Adipose tissue (tissue), 3 donors: ENCODE measurements around the gene EMC6. TPM values are rescaled to one million over a fixed set of nuclear protein-coding genes. Genes with fewer than 3 reads are reported as not detected.

ENCODE experiments used
- H3K27ac ChIP-seq: one replicate; pipeline ENCODE4 v1.5.1; 2013; ENCODE audit warnings: low read depth, low read length
- WGBS, 3 donors: extraction: QIAGEN DNeasy Blood & Tissue Kit; methylation state at CpG; one replicate each; pipeline ENCODE4 v1.1.7; 2013; 5-methylcytosine and 5-hydroxymethylcytosine counted together
- polyA plus RNA-seq, 3 donors: library from polyadenylated mRNA; stranded (reverse); fragments of 200-250 nt; gene quantifications; one replicate each; pipeline ENCODE4 v1.2.3, GENCODE V29; 2013
- donor health status: healthy with polysubstance abuse.
- donor health status: Bipolar disorder and iron deficiency.
- donor health status: healthy.

Gene EMC6
- polyA plus RNA-seq, result 10 to 100 TPM; 47.2 to 77.4 (median 47.5) TPM

GRCh38 chr17:3668279-3669084 is at the start of gene EMC6, which contains the start of gene TAX1BP3:
Gene EMC6 (plus strand): TSS chr17:3668812. CDS start chr17:3669147, 335 bp downstream.
Gene TAX1BP3 (minus strand): TSS chr17:3668578. CDS start chr17:3668526, 52 bp downstream.
- WGBS, 3 donors, result 0% methylated on average over 87 to 89 of the region's 89 CpGs
- H3K27ac ChIP-seq, result peak within 1 kb of the TSS; percentile 75

GRCh38 chr17:3621146-3621720 is 47.4 kb upstream of the EMC6 start:
- 90 to 94% (median 91%) methylated on average over 8 of the region's 8 CpGs for WGBS, 3 donors
- no peak overlapping the region for H3K27ac ChIP-seq

DNA sequence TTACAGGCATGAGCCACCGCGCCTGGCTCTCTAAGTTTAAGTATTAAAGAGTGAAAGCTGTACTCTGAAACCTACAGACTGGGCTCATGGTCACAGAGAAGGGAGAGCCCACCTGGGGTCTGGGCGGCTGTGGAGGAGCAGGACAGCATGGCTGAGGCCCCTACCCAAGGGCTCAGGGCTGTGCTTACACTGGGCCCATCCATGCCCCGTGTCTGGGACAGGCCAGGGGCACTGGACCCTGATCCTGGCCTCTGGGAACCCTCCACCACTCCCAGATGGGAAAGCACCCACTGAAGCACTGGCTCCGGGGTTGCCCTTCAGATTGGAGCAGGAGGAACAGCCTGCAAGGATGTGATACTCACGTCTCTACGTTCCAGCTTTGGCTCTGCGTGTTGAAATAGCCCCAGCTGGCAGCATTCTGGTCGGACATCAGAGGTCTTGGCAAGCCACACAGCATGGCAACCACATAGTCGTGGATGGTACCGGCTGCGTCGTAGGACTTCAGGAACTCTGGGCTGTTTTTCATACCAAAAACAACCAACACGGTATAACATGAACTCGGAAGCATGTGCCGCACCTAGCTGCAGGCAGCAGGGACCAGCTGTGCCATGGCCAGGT is 45.5 kb upstream of the EMC6 start:
- H3K27ac ChIP-seq, result no peak overlapping the region
- WGBS, 3 donors, result 94 to 96% (median 94%) methylated on average over 16 of the region's 16 CpGs

DNA sequence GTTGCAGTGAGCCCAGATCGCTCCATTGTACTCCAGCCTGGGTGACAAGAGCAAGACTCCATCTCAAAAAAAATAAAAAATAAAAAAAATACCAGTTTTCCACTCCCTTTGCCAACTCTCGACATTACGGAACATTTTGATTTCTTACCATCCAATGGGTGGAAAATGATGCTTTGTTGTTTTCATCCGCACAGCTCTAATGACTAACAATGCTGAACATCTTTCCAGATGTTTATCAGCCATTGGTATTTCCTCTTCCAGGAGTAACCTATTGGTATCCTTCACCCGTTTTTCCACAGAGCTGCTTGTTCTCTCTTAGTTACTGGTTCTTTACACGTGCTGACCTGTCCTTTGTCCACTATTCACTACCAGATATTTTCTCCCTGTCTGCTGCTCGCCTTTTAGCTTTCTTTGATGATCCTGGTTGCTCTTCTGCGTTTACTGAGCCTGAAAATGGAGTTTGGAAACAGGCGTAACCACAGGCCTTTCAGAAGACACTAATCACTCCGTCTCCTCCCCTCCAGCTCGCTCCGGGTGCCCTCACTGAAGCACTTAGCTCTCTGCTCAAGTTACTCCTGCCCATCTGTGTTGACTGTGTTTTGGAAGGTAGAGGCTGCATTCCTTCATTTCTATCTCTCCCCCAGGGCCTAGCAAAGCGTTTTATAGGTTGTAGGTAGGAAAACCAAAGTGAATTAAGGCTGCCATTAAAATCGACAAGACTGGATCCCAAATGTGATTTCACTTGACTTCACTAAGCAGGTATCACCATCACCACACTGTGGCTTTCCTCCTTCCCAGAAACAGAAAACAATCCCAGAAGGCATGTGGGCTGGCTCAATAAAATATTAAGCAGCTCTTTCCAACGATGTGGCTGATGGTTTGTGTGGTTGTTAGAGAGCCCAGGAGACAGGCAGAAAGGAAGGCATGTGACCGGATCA is 41.5 kb upstream of the EMC6 start:
- 68 to 83% (median 73%) methylated on average over 16 of the region's 16 CpGs for WGBS, 3 donors
- no peak overlapping the region for H3K27ac ChIP-seq

GRCh38 chr17:3627769-3628167 is 40.8 kb upstream of the EMC6 start:
- WGBS, 3 donors, result 67 to 86% (median 76%) methylated on average over 9 to 11 of the region's 11 CpGs
- H3K27ac ChIP-seq, result no peak overlapping the region

GRCh38 chr17:3630781-3631180 is 37.8 kb upstream of the EMC6 start:
- WGBS, 3 donors, result 80 to 89% (median 87%) methylated on average over 10 of the region's 10 CpGs
- no peak overlapping the region for H3K27ac ChIP-seq

DNA sequence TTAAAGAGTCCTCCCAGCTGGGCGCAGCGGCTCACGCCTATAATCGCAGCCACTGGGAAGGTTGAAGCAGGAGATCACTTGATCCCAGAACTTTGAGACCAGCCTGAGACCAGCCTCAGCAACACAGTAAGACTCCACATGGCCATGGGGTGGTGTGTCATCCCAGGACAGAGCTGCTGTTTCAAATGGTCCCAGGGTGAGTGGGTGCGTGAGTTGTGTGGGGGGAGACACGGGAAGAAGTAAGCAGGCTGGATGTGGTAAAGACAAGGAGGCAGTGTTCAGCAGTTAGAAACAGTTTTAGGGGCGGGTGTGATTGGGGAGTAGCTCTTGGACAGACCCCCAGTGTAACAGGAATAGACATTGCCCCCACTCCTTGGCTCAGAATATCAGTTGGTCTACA is 36.3 kb upstream of the EMC6 start:
- WGBS, 3 donors, result 93 to 98% (median 93%) methylated on average over 7 of the region's 7 CpGs

DNA sequence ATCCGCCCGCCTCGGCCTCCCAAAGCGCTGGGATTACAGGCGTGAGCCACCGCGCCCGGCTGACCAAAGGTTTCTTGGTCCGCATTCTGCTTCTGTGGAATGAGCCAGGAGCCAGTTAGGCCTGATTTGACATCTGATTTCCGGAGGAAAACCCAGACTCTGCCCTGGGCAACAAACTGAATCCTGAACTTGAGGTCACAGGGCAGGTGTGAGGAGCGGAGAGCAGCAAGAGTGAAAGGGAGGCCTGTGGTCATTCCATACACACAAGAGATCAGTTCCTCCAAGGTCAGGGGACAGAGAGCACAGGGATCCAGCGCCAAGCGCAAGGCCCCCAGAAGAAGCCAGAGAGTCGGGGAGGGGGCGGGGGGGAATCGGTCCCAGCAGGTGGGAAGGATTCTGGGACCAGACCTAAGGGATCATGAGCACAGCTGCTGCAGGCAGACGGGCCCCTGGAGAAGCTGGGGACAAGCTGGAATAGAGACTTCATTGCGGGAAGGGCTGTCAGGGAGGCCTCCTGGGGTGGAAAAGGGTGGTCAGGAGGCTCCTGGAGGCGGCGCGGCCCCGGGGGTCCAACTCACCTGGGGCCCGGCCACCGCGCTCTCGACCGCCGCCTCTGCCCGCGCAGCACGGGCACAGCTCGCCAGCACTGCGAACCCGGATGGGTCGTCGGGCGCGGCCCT is 33.0 kb upstream of the EMC6 start:
- H3K27ac ChIP-seq, result no peak overlapping the region
- 13 to 21% (median 14%) methylated on average over 33 to 37 of the region's 38 CpGs for WGBS, 3 donors

More for the DNA sequence above, 36.3 kb upstream of the EMC6 start:
- H3K27ac ChIP-seq, result no peak overlapping the region

DNA sequence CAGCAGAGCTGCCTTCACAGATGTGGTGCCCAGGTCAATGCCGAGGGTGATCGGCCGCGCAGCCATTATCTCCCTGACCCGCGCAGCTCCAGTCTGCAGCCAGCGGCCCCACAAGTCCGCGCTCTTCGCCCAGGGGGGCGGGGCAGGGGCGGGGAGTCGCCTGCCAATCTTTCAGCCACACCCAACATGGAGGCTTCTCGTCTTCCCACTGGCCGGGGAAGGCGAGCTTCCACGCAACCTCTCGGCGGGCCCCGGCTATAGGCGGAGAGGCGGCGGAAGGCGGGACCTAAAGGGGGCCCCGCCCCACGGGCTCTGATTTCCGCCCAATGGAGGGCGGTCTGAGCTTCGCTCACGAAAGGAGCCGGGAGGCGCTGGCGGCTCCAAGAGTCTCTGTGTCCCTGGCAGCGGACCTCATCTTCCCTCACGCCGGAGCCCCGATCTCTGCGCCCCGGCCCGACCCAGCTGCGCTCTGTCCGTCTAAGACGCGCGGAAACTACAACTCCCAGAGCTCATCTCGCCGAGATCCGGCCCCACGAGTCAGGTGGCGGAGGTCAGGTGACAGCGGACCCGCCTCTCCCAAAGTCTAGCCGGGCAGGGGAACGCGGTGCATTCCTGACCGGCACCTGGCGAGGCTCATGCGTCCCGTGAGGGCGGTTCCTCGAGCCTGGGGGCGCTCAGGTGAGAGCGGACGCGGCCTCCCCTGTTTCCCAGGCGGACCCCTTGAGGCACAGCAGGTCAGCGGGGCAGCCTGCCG is 32.3 kb upstream of the EMC6 start, which contains the start of the genes CTNS and SHPK:
CTNS (plus strand) TSS at position 607 of the 754 bp plus-strand sequence. CDS start 3,447 bp downstream, outside the sequence.
SHPK (minus strand) TSS at position 97 of the 754 bp plus-strand sequence; CDS start at position 66, 31 bp downstream.
- WGBS, 3 donors, result 0 to 1% (median 0%) methylated on average over 68 of the region's 68 CpGs
- peak within 1 kb of the TSS; percentile 22 for H3K27ac ChIP-seq

- H3K27ac ChIP-seq, result no peak overlapping the region
- WGBS, 3 donors, result 1 to 2% (median 1%) methylated on average over 30 to 31 of the region's 31 CpGs
These were observed 31.7 kb upstream of the EMC6 start for GRCh38 chr17:3636908-3637373.

DNA sequence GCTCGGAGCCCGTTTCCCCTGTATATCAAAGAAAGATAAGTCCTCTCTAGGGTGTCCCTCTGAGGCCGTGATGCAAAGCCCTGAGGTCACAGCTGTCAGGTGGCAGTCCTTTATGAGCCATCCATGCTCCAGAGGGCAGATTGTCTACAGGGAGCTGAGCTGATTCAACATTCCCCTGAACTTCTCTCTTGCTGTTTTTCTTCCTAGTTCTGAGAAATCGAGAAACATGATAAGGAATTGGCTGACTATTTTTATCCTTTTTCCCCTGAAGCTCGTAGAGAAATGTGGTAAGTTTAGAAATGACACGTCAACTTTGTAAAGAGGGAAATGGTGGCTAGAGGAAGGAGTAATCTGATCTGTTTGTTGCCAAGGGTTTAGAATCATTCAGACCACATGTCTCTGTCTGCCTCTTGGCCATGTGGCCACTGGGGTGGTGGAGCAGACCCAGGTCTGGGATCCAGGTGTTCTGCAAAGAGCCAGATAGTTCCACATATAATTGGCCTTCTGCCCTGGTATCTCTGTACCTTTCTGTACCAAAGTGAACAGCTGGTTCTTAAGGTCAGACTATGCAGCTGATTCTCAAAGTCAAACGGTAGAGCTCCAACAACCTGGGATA is 28.5 kb upstream of the EMC6 start:
- WGBS, 3 donors, result 29 to 39% (median 38%) methylated on average over 7 of the region's 7 CpGs
- H3K27ac ChIP-seq, result no peak overlapping the region

GRCh38 chr17:3641014-3641413 is 27.6 kb upstream of the EMC6 start:
- 43 to 79% (median 72%) methylated on average over 3 of the region's 3 CpGs for WGBS, 3 donors
- no peak overlapping the region for H3K27ac ChIP-seq

- 73 to 81% (median 80%) methylated on average over 19 of the region's 19 CpGs for WGBS, 3 donors
- H3K27ac ChIP-seq, result no peak overlapping the region
These were observed 26.7 kb upstream of the EMC6 start for GRCh38 chr17:3641717-3642486.

GRCh38 chr17:3643889-3644349 is 24.7 kb upstream of the EMC6 start:
- 91 to 93% (median 92%) methylated on average over 4 of the region's 4 CpGs for WGBS, 3 donors
- no peak overlapping the region for H3K27ac ChIP-seq

GRCh38 chr17:3645310-3645709 is 23.3 kb upstream of the EMC6 start:
- 59 to 89% (median 85%) methylated on average over 5 of the region's 5 CpGs for WGBS, 3 donors
- no peak overlapping the region for H3K27ac ChIP-seq

GRCh38 chr17:3647251-3647650 is 21.4 kb upstream of the EMC6 start:
- 81 to 88% (median 85%) methylated on average over 12 of the region's 12 CpGs for WGBS, 3 donors
- no peak overlapping the region for H3K27ac ChIP-seq
